ENCODE results near the gene SLC13A5.

DNA sequence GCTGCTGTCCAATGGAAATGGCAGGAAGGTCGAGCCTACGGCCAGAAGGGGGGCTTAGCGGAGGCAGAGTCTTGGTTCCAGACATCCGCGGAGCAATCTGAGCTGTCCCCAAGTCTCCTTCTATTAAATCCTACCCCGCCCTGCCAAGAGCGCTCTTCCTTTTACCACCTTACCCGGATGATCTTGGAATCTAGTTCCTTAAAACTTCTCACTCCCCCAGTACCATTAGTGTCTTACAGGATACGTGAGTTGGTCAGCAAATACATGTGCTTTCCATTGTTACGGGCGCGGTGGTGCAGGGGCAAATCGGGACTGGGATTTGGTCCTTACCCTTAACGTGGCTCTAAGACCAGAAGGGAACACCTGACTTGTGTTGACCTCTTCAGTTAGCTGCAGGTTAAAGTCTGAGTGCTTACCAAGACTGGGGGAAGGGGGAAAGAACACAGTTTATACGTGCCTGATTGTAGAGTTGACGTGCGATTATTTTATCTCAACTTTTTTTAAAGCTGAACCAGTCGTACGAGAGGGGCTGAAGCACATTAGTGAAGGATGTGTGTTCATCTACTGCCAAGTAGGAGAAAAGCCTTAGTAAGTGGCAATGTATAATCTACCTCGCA lies 71.8 kb downstream of the SLC13A5 start:
- no peak for TF ChIP-seq YY1 (IDR thresholded peaks at IDR 0.05; ENCODE audit: insufficient read depth, insufficient read length)
- no peak for TF ChIP-seq ZNF274 (IDR thresholded peaks at IDR 0.05; ENCODE audit: low read depth, low read length)

Measured in NT2/D1 (cell line).